ENCODE data around the gene SLC10A4. TPM values are rescaled to one million over a fixed set of nuclear protein-coding genes. Genes with fewer than 3 reads are reported as not detected.
"Not testable (repeated sequence)": the region's sequence is repeated elsewhere in the genome, so short reads cannot be mapped to it uniquely, and the experiment has no call there.

SLC10A4 gene, protein sequence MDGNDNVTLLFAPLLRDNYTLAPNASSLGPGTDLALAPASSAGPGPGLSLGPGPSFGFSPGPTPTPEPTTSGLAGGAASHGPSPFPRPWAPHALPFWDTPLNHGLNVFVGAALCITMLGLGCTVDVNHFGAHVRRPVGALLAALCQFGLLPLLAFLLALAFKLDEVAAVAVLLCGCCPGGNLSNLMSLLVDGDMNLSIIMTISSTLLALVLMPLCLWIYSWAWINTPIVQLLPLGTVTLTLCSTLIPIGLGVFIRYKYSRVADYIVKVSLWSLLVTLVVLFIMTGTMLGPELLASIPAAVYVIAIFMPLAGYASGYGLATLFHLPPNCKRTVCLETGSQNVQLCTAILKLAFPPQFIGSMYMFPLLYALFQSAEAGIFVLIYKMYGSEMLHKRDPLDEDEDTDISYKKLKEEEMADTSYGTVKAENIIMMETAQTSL
- not detected for total RNA-seq

GRCh38 chr4:48483006-48483776 lies at the start of gene SLC10A4:
Gene SLC10A4 (plus strand): TSS chr4:48483343. CDS start chr4:48483562, 219 bp downstream.
- Mint-ChIP-seq H3K27me3 (peaks cover 64% of the 10 kb centered on the region), H3K4me3 (peak within 1 kb of the TSS; percentile 52), H3K4me1 (peaks cover 11% of the 10 kb centered on the region), H3K9me3 (no peaks in the 10 kb centered on the region), H3K27ac (no peak within 1 kb of the TSS), H3K36me3 (ENCODE audit: low read depth) (no peaks in the 10 kb centered on the region)
- ChIA-PET POLR2A (no interaction called here), CTCF (interaction anchor here (1.0 kb wide), 1 partner anchor 10 kb away, joined by 3 read pairs; no protein-coding TSS in a partner anchor)
- no peak for DNase-seq

DNA sequence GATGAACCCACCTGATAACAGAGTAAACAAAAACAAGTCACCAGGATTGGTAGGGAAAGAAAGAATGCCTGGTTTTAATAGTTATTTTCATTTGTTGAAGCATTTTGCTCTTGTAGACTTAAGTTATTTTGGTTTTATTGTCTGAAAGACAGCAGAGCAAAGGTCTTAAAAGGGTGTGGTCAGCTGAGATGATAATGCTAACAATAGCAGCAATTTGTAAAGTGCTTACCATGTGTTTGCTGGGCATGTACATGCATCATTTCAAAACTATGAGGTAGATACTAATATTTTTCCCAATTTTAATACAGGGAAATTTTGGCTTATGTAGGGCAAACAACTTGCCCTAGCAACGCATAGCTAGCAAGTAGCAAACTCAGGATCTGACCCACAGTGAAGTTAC lies 46.8 kb upstream of the SLC10A4 start:
- DNase-seq, result no peak
- ChIA-PET POLR2A (no interaction called here), CTCF (interaction anchor here (0.6 kb wide), 1 partner anchor 55 kb away, joined by 3 read pairs; no protein-coding TSS in a partner anchor)
- Mint-ChIP-seq H3K9me3 (no peaks in the 10 kb centered on the region), H3K27ac (no peak overlapping the region), H3K27me3 (peaks cover 3% of the 10 kb centered on the region), H3K4me3 (no peak overlapping the region), H3K4me1 (peaks cover 7% of the 10 kb centered on the region), H3K36me3 (ENCODE audit: low read depth) (no peaks in the 10 kb centered on the region)

- POLR2A ChIA-PET, result no interaction called here
- Mint-ChIP-seq H3K27ac (no peak overlapping the region), H3K9me3 (no peaks in the 10 kb centered on the region), H3K36me3 (ENCODE audit: low read depth) (no peaks in the 10 kb centered on the region), H3K4me1 (no peaks in the 10 kb centered on the region), H3K4me3 (no peak overlapping the region), H3K27me3 (peaks cover 5% of the 10 kb centered on the region)
- no peak for DNase-seq
- CTCF ChIA-PET, result no interaction called here
Observed at GRCh38 chr4:48439988-48440387, 43.2 kb upstream of the SLC10A4 start.

DNA sequence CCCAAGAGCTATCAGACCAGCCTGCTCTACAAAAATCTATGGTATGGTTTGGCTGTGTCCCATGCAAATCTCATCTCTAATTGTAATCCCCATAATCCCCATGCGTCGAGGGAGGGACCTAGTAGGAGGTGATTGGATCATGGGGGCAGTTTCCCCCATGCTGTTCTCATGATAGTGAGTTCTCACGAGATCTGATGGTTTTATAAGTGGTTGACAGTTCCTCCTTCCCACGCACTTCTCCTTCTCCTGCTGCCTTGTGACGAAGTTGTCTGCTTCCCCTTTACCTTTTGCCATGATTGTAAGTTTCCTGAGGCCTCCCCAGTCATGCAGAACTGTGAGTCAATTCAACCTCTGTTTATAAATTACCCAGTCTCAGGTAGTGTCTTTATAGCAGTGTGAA lies 42.2 kb upstream of the SLC10A4 start:
- H3K27me3 Mint-ChIP-seq; H3K27ac Mint-ChIP-seq; H3K36me3 Mint-ChIP-seq (ENCODE audit: low read depth); H3K4me3 Mint-ChIP-seq; POLR2A ChIA-PET; H3K4me1 Mint-ChIP-seq; DNase-seq; H3K9me3 Mint-ChIP-seq; CTCF ChIA-PET: not testable (repeated sequence)

DNA sequence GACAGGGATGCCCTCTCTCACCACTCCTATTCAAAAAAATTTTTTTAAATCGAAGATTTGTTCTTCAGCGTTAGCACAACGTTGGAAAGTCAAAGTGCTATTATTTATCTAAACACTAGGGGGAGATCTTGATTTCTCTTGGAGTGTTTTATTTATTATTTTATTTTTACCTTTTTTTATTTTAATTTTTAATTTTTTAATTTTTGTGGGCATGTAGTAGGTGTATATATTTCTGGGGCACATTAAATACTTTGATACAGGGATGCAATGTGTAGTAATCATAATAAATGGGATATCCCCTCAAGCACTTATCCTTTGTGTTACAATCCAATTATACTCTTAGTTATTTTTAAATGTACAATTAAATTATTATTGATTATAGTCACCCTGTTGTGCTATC lies 37.4 kb upstream of the SLC10A4 start:
- Mint-ChIP-seq H3K36me3 (ENCODE audit: low read depth) (no peaks in the 10 kb centered on the region), H3K27me3 (peaks cover 2% of the 10 kb centered on the region), H3K9me3 (no peaks in the 10 kb centered on the region), H3K4me1 (no peaks in the 10 kb centered on the region), H3K27ac (no peak overlapping the region), H3K4me3 (no peak overlapping the region)
- DNase-seq, result no peak
- CTCF ChIA-PET, result no interaction called here
- POLR2A ChIA-PET, result no interaction called here

GRCh38 chr4:48446642-48447041 lies 36.5 kb upstream of the SLC10A4 start:
- Mint-ChIP-seq H3K9me3 (no peaks in the 10 kb centered on the region), H3K4me1 (no peaks in the 10 kb centered on the region), H3K36me3 (ENCODE audit: low read depth) (no peaks in the 10 kb centered on the region), H3K4me3 (no peak overlapping the region), H3K27ac (no peak overlapping the region), H3K27me3 (peaks cover 2% of the 10 kb centered on the region)
- ChIA-PET CTCF (interaction anchor here (0.6 kb wide), 1 partner anchor 473 kb away, joined by 3 read pairs; no protein-coding TSS in a partner anchor), POLR2A (no interaction called here)
- no peak for DNase-seq

- CTCF ChIA-PET, result no interaction called here
- H3K27me3 Mint-ChIP-seq, result no peaks in the 10 kb centered on the region
- H3K9me3 Mint-ChIP-seq, result no peaks in the 10 kb centered on the region
- H3K4me1 Mint-ChIP-seq, result no peaks in the 10 kb centered on the region
- H3K36me3 Mint-ChIP-seq (ENCODE audit: low read depth), result no peaks in the 10 kb centered on the region
- no peak overlapping the region for H3K27ac Mint-ChIP-seq
- no peak overlapping the region for H3K4me3 Mint-ChIP-seq
- no peak for DNase-seq
- POLR2A ChIA-PET, result no interaction called here
Observed at GRCh38 chr4:48449151-48449550, 34.0 kb upstream of the SLC10A4 start.

GRCh38 chr4:48450740-48451139 lies 32.4 kb upstream of the SLC10A4 start:
- Mint-ChIP-seq H3K27ac (no peak overlapping the region), H3K9me3 (peaks cover 2% of the 10 kb centered on the region), H3K36me3 (ENCODE audit: low read depth) (no peaks in the 10 kb centered on the region), H3K4me3 (no peak overlapping the region), H3K27me3 (no peaks in the 10 kb centered on the region), H3K4me1 (no peaks in the 10 kb centered on the region)
- ChIA-PET CTCF (no interaction called here), POLR2A (no interaction called here)
- DNase-seq, result no peak

DNA sequence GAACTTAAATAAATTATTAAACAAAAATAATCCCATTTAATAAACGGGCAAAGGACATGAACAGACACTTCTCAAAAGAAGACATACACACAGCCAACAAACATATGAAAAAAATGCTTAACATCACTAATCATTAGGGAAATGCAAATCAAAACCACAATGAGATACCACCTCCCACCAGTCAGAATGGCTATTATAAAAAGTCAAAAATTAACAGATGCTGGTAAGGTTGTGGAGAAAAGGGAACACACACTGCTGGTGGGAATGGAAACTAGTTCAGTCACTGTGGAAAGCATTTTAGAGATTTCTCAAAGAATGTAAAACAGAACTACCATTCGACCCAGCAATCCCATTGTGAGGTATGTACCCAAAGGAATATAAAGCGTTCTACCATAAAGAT lies 31.5 kb upstream of the SLC10A4 start:
- POLR2A ChIA-PET; H3K36me3 Mint-ChIP-seq (ENCODE audit: low read depth); H3K27ac Mint-ChIP-seq; H3K27me3 Mint-ChIP-seq; H3K4me3 Mint-ChIP-seq; CTCF ChIA-PET; H3K4me1 Mint-ChIP-seq; H3K9me3 Mint-ChIP-seq; DNase-seq: not testable (repeated sequence)

DNA sequence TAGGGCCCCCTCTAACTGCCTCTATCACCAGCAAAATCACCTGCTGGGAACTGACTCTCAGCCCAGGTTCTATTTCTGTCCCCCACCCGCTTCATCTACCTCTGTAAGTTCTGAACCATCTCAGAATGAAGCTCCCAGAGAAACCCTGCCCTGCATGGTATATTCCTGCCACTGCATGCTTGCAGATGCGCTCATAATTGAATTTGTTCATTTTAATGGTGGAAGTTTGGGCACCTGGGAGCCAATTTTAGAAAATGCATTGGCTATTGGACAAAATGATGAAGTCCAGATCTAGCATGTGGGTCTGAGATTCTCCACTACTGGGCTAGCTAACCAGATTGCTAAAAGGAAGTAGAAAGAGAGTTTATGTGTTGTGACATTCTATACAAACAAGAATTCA lies 28.6 kb upstream of the SLC10A4 start:
- Mint-ChIP-seq H3K27me3 (peaks cover 6% of the 10 kb centered on the region), H3K27ac (no peak overlapping the region), H3K36me3 (ENCODE audit: low read depth) (no peaks in the 10 kb centered on the region), H3K4me1 (no peaks in the 10 kb centered on the region), H3K9me3 (peaks cover 2% of the 10 kb centered on the region), H3K4me3 (no peak overlapping the region)
- DNase-seq, result no peak
- ChIA-PET CTCF (no interaction called here), POLR2A (no interaction called here)

DNA sequence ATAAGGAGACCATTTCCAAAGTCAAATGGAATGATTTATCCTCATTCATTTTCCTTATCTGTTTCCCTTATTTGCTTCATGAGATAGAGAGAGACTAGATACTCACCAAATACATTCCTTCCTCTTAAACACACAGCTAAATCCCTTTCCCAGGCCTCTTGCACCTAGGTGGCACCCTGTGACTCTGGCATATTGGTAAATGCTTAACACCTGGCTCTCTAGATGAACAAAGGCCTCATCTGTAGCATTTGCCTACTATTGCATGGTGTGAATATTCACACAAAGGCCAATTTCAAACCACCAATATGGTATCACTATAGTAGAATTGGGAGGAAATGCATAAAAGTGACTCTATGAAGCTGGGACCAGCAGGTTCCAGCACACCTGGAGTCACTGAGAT lies 22.1 kb upstream of the SLC10A4 start:
- ChIA-PET POLR2A (no interaction called here), CTCF (no interaction called here)
- DNase-seq, result no peak
- peaks cover 3% of the 10 kb centered on the region for H3K27me3 Mint-ChIP-seq
- no peak overlapping the region for H3K27ac Mint-ChIP-seq
- no peaks in the 10 kb centered on the region for H3K36me3 Mint-ChIP-seq (ENCODE audit: low read depth)
- no peak overlapping the region for H3K4me3 Mint-ChIP-seq
- no peaks in the 10 kb centered on the region for H3K4me1 Mint-ChIP-seq
- no peaks in the 10 kb centered on the region for H3K9me3 Mint-ChIP-seq

DNA sequence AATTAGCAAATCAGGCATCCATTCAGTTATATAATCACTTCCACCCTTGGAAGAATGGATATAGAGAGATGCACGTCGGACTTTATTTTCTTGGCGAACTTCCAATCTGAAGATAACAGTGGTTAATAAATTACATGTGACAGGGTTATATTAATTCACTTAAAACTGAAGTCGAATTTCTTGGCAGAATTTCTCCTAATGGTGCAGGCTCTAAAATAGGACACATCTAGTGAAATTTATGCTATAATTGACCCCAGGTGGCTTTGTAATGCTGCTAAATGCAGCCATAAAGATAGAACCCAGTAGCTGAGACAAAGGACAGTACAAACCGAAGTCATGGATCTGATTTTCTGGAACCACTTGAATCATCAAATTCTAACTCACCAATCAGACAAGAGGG lies 20.8 kb upstream of the SLC10A4 start:
- DNase-seq, result no peak
- POLR2A ChIA-PET, result no interaction called here
- Mint-ChIP-seq H3K36me3 (ENCODE audit: low read depth) (no peaks in the 10 kb centered on the region), H3K27me3 (peaks cover under 1% of the 10 kb centered on the region), H3K27ac (no peak overlapping the region), H3K9me3 (no peaks in the 10 kb centered on the region), H3K4me3 (no peak overlapping the region), H3K4me1 (no peaks in the 10 kb centered on the region)
- CTCF ChIA-PET, result no interaction called here

- Mint-ChIP-seq H3K4me3 (no peak overlapping the region), H3K9me3 (no peaks in the 10 kb centered on the region), H3K36me3 (ENCODE audit: low read depth) (no peaks in the 10 kb centered on the region), H3K4me1 (no peaks in the 10 kb centered on the region), H3K27me3 (peaks cover 11% of the 10 kb centered on the region), H3K27ac (no peak overlapping the region)
- ChIA-PET CTCF (interaction anchor here (1.7 kb wide), 1 partner anchor 11 kb away, joined by 8 read pairs; no protein-coding TSS in a partner anchor), POLR2A (no interaction called here)
- DNase-seq, result no peak
Observed at GRCh38 chr4:48467442-48467841, 15.7 kb upstream of the SLC10A4 start.

Measured in activated CD4-positive, alpha-beta T cell treated with anti-CD3 and anti-CD28 coated beads, Interleukin-2, amount 10 ng/mL, durations not matched to agents 7 days and 5 days (primary cell).